DMS153 treated with DMSO at 0.1 percent for 48 hours (cell line): ENCODE data around the gene RPA3.
A peak's percentile ranks its signal among the peaks of the same experiment; 100 is the strongest.

Source experiments
- DNase-seq: peaks from one replicate; lab custom pipeline; 2025; ENCODE audit not compliant: unreplicated experiment; lab: John Stamatoyannopoulos, UW

The RPA3 gene

GRCh38 chr7:7718492-7718891 lies at the start of gene RPA3:
TSS of gene RPA3 (minus strand) at chr7:7718607. CDS start at chr7:7640418, 78,189 bp downstream.
- DNase-seq, result no peak

DNA sequence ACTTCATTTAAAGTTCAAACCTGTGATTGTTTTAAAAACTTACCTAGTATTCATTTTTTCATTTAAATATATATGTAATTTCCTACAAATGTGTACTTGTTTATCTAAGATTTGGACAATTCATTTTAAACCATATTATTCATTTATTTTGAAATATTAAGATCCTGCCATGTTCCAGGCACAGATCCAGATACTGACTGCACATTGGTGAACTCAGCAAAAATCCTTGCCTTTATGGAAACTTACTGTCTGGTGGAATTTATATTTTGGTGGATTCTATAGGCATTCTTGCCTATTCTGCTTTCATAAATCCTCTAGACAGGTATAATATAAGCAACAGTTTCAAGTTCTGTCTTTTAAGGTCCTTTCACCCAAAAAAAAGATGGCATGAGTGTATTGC lies 48.3 kb upstream of the RPA3 start:
- DNase-seq, result no peak

DNA sequence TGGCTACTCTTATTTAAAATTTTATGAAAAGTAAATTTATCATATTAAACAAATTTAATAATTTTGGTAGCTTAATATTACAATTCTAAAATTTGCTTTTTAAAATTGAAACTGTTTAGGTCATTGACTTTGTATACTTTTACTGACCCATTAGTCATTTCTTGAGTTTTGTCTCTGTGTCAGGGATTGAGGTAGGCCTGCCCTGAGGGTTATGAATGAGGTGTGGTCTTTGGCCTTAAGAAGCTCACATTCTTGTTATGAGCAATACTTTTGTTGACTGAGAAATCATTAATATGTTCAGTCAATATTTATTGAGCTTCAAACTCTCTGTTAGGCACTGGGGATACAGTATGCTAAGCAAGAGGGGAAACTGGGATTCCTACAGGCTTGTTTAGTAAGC lies 47.0 kb upstream of the RPA3 start:
- no peak for DNase-seq

GRCh38 chr7:7764520-7765396 lies 46.4 kb upstream of the RPA3 start:
- DNase-seq, result no peak

GRCh38 chr7:7761974-7762779 lies 43.8 kb upstream of the RPA3 start:
- no peak for DNase-seq

DNA sequence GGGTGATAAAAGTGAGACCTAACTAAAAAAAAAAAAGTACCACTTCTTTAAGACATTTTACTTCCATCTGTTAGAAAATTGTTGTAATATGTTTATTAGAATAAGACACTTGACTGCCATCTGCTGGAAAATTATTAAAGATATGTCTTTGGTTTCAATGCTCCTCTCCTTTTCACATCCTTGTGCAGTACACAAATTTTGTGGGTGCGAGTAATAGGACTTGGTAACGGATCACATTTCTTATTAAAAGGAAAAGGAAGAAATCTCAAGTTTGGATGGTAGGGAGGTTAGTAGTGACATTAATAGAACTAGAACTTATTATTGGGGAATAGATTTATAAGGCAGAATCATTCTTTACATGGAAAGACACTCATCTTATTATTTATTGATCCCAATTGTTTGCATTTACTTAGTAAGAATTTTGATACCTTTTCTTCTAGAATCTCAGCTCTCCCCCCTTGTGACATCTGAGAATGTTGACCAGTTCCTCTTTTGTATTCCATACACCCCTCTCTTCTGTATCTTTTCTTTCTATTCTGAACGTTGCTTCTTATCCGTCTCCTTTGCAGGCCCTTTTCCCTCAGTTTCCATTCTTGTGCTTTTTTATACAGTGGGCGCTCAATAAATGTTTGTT lies 43.0 kb upstream of the RPA3 start:
- peak; percentile 72 for DNase-seq

- DNase-seq, result no peak
These were observed 39.2 kb upstream of the RPA3 start for GRCh38 chr7:7757576-7757975.

- no peak for DNase-seq
These were observed 38.2 kb upstream of the RPA3 start for GRCh38 chr7:7756577-7756976.

GRCh38 chr7:7751243-7752092 lies 33.1 kb upstream of the RPA3 start:
- no peak for DNase-seq

GRCh38 chr7:7750571-7751242 lies 32.3 kb upstream of the RPA3 start:
- DNase-seq, result no peak

GRCh38 chr7:7746458-7746857 lies 28.1 kb upstream of the RPA3 start:
- DNase-seq, result peak; percentile 62

DNA sequence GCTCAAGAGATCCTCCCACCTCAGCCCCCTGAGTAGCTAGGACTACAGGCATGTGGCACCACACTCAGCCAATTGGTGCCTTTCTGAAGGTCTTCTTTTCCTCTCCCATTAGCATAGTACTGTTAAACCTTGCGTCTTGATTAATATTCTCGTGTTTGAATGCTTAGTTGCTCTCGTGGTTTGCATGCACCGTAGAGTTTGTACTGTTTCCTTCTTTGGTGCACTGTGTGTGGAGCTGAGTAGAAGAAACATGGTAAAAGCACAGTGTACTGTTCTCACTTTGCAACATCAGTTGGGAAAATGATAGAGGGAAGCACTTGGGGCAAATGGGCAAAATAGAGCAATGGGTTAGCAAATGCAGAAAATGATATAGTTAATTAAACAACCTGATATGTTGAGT lies 27.6 kb upstream of the RPA3 start:
- DNase-seq, result no peak

DNA sequence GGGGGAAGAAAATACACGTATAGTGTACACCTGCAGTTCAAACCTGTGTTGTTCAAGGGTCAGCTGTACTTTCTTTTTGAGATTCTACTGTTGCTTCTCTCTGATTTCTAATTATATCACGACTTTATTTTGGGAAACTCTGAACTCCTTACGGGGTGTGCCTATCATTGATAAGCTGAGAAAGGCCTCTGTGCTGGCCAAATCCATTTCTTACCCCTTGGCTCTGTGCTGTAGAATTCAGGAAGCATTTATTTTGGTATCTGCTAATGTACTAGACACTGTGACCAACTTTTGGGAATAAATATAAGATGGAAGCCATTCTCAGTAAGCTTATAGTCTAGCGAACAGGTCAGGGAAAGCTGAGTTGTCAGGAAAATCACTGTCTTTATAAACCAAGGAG lies 26.9 kb upstream of the RPA3 start:
- no peak for DNase-seq

GRCh38 chr7:7742223-7742622 lies 23.8 kb upstream of the RPA3 start:
- DNase-seq, result no peak

GRCh38 chr7:7740037-7740355 lies 21.6 kb upstream of the RPA3 start:
- no peak for DNase-seq

DNA sequence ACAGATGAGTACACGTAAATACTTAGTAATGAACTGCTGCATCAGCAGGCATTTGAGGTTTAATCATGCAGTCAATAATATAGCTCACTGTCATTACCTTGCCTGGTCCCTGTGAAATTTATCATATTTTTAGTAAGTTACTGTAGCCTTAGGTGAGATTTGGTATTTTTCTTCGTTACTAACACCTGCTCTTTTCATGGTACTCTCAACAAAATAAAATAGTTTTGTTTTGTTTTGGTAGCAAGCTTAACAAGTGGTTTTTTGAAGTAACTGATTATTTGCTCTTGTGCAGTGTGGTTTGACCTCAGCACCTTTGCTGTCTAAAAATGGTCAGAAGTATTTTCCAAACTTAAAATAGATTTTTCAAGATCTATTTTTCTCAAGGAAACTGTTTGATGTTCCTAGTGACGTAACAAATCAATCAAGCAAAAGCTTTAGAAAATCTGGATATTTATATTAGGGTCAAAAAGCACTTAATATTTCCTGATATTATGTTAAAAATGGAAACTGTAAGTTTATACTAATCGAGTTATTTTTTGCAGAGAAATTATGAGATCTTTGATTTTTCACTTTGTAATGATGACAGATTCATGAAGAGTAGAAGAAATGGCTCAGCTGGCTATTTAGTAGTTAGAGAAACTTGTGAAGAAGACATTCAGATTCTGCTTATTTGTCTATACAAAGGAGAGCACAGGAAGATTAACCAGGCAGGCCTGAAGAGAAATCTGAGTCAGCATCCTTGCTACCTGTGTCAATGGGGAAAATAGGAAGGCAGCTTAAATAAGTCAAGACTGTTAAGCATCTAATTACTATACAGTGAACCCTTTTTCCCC lies 21.0 kb upstream of the RPA3 start:
- DNase-seq, result no peak

GRCh38 chr7:7738622-7739021 lies 20.2 kb upstream of the RPA3 start:
- DNase-seq, result no peak

GRCh38 chr7:7738177-7738576 lies 19.8 kb upstream of the RPA3 start:
- no peak for DNase-seq

DNA sequence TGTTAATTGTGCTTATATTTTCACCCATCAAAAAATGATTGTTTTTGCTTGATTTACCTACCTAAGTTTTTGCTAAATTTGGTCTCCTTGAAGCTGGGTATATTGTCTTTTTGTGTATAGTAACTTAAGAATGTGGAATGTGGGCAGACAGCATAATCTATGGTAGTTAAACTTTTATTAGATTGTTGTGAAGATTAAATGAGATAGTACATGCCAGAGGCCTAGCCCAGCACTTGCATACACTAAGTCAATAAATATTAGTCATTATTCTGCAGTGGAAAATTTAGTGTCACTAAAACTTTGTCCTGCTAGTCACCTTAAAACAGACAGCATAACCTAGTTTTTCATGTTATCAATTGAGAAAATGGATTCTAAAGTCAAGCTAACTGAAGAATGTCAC lies 19.3 kb upstream of the RPA3 start:
- no peak for DNase-seq

DNA sequence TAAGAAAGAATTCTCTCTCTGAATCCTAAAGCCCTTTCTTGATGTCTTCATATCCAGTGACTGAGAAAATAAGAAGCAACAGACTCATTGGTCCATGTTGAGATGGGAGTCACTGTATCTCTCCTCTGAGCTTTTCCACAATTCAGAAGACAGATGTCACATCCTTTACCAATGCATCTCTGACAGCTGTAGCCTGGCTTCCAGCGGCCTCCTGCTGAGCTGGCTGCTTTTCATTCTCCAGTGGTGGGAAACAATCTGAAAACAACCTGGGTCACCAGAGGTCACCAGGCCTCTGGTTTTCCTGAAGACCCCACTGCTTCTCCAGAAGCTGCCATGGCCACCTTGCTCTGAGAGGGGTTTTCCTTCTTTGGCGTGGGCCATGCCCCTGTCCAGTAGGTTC lies 18.3 kb upstream of the RPA3 start:
- no peak for DNase-seq
